Colonic mucosa (tissue), 4 donors: Measurements from ENCODE around the gene PTPRN2. TPM values are rescaled to one million over a fixed set of nuclear protein-coding genes. Genes with fewer than 3 reads are reported as not detected.

Experiments
- DNase-seq: peaks from one replicate; pipeline ENCODE4 v3.0.0-alpha.2; 2020
- H3K27ac ChIP-seq: fragments of 200-600 bp; one replicate; pipeline ENCODE4 v1.8.0; 2021
- H3K27me3 ChIP-seq: fragments of 200-600 bp; one replicate; pipeline ENCODE4 v1.8.0; 2021
- H3K36me3 ChIP-seq: fragments of 200-600 bp; one replicate; pipeline ENCODE4 v1.8.0; 2021
- H3K4me1 ChIP-seq: fragments of 200-600 bp; one replicate; pipeline ENCODE4 v1.8.0; 2021; ENCODE audit warnings: mild to moderate bottlenecking
- H3K4me3 ChIP-seq: fragments of 200-600 bp; one replicate; pipeline ENCODE4 v1.8.0; 2021
- H3K9ac ChIP-seq, 2 donors: one replicate each; pipeline ENCODE4 v1.7.0; 2013; ENCODE audit warnings: control low read depth in 2 of 2, low read depth in 2 of 2, low read length in 2 of 2
- H3K9me3 ChIP-seq: fragments of 200-600 bp; one replicate; pipeline ENCODE4 v1.8.0; 2021
- intact Hi-C: fragments of 100-400 bp; cut with DNase I; formaldehyde crosslinking; loops from one replicate; pipeline ENCODE4 v1.14.1; 2022
- total RNA-seq, 2 donors: library from RNA; stranded (reverse); fragmentation: NEBNext Ultra II Directional in 1 of 2; extraction: Animal tissue kit (Norgen Biotek cat#: 25700) in 1 of 2; gene quantifications; one replicate each; pipeline ENCODE4 v1.2.1, GENCODE V29; 2021
- TF ChIP-seq, protein P1 (sequence below): fragments of 200-600 bp; IDR thresholded peaks from one replicate; pipeline ENCODE4 v1.8.0; 2022; ENCODE audit warnings: antibody characterized with exemption, mild to moderate bottlenecking
- donor health status: healthy.
- donor health status: DM: no; HTN: no; CAD: no.
- donor health status: DM: no; HTN: no; CAD: no.

Gene PTPRN2
- total RNA-seq, 2 donors from 2014 or later: 14.7 to 21.6 TPM

DNA sequence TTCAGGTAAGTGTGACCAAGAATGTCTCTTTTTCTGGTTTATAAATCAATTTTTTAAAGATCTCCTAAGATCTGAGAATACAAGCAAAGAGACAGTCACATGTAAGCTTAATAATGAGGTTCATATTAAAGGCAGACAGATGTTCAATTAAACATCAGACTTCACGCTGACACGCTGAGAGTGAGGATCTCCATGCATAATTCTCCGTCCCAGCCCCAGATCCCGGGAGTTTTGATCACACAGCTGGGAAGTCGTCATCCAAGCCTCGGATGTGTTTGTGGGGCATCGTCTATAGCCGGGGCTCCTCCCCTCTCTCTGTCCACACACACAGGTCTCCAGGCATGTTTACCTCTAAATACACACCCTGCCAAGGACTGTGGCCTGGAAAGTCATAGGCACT is 223.2 kb downstream of the PTPRN2 start:
- Histone ChIP-seq H3K4me3 (no peak overlapping the region), H3K9me3 (no peaks in the 10 kb centered on the region), H3K36me3 (no peaks in the 10 kb centered on the region), H3K27me3 (no peaks in the 10 kb centered on the region), H3K4me1 (no peaks in the 10 kb centered on the region), H3K9ac (no peak overlapping the region), H3K27ac (no peak overlapping the region)
- DNase-seq: no peak
- intact Hi-C loops: no loop called here
- TF ChIP-seq, protein P1, sequence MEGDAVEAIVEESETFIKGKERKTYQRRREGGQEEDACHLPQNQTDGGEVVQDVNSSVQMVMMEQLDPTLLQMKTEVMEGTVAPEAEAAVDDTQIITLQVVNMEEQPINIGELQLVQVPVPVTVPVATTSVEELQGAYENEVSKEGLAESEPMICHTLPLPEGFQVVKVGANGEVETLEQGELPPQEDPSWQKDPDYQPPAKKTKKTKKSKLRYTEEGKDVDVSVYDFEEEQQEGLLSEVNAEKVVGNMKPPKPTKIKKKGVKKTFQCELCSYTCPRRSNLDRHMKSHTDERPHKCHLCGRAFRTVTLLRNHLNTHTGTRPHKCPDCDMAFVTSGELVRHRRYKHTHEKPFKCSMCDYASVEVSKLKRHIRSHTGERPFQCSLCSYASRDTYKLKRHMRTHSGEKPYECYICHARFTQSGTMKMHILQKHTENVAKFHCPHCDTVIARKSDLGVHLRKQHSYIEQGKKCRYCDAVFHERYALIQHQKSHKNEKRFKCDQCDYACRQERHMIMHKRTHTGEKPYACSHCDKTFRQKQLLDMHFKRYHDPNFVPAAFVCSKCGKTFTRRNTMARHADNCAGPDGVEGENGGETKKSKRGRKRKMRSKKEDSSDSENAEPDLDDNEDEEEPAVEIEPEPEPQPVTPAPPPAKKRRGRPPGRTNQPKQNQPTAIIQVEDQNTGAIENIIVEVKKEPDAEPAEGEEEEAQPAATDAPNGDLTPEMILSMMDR: no peak

DNA sequence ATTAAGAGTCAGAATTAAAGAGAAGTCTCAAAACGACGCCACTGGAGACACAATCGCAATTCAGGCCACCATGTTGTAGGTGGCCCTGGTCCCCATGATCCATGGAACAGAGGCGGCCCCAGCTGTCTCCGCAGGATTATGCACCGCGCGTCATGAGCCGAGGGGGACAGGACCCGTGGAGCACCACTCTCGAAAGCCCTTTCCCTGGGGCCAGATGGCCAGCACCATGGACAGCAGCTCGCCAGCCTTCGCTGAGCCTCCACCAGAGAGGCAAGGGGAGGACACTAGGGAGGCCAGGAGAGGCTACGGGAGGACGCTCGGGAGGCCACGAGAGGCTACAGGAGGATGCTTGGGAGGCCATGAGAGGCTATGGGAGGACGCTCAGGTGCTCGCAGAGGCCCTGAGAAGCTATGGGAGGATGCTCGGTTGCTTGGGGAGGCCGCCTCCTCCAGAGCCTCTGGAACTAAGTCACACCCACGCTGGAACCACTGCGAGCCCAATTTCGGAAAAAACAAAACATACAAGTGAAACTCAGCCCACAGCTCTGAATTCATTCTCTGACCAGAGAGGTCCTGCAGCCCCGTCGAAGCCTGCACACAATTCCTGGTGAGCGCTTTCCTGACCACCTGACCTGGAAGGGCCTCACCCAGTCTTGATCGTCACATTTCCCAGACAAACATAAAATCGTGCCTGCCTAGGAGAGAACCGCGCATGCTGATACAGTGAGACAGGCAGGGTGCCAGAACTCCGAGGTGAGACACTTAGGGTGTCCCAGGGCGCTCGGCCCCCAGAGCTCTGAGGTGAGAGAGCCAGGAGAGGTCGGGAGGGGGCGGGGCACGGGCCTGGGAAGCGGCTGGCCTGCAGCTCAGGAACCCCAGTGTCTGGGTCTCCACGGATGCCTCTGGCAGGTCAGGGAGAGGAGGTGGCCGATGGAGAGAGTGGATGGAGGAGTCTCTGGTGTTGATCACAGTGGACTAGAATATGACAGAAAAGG is 224.4 kb downstream of the PTPRN2 start:
- intact Hi-C loops: no loop called here
- Histone ChIP-seq H3K36me3 (no peaks in the 10 kb centered on the region), H3K9me3 (no peaks in the 10 kb centered on the region), H3K4me1 (no peaks in the 10 kb centered on the region), H3K27me3 (no peaks in the 10 kb centered on the region), H3K4me3 (no peak overlapping the region), H3K9ac (no peak overlapping the region), H3K27ac (no peak overlapping the region)
- no peak for DNase-seq
- TF ChIP-seq, protein P1: no peak

DNA sequence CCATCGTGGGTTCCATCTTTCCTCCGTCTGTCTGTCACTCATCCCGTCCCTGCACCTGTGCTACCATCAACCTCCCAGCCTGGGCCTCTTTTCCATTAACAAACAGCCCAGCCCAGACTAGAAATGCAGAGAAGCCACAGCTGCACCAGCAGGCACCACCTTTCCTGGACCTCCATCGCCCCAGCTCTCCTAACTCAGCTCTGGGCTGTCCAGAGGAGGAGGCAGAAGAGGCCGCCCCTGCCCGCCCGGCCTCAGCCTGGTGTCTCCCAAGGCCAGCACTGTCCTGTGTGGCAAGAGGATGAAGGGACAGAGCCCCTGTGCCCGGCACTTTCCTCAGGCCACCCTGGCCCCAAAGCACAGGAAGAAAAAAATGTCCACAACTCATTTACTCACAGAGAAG is 225.6 kb downstream of the PTPRN2 start:
- no peak for DNase-seq
- Histone ChIP-seq H3K4me3 (no peak overlapping the region), H3K27me3 (no peaks in the 10 kb centered on the region), H3K9me3 (no peaks in the 10 kb centered on the region), H3K4me1 (no peaks in the 10 kb centered on the region), H3K9ac (no peak overlapping the region), H3K27ac (no peak overlapping the region), H3K36me3 (no peaks in the 10 kb centered on the region)
- intact Hi-C loops: no loop called here
- TF ChIP-seq, protein P1: no peak

DNA sequence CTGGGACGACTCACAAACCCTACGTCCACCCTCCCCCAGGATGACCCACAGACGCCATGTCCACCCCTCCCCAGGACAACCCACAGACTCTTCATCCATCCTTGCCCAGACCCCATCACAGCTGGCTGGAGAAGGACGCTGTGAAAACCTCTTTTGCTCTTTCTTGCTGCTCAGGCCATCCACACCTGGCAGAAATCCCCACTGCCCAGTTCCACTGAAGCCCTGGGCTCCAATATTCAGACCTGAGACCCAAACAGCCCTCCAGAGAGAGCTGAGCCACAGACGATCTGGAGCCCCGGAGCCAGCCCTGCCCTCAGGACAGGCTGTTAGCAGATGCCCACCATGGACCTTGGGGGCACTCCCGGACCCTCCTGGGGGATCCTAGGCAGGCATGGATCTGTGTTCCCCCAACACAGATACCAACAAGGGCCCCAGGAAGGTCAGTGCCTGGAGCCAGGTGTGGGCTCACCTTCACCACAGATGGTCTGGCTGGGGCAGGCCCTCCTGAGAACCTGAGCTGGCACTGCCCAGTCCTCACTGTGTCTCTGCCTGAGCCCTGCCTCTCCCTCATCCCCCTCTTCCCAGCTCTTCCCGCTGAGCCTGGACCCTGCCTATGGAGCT is 226.2 kb downstream of the PTPRN2 start:
- TF ChIP-seq, protein P1: no peak
- no peaks in the 10 kb centered on the region for H3K9me3 ChIP-seq
- H3K4me1 ChIP-seq: no peaks in the 10 kb centered on the region
- no peaks in the 10 kb centered on the region for H3K36me3 ChIP-seq
- no peak for DNase-seq
- H3K9ac ChIP-seq: no peak overlapping the region
- H3K4me3 ChIP-seq: no peak overlapping the region
- H3K27ac ChIP-seq: no peak overlapping the region
- no peaks in the 10 kb centered on the region for H3K27me3 ChIP-seq
- intact Hi-C loops: no loop called here

DNA sequence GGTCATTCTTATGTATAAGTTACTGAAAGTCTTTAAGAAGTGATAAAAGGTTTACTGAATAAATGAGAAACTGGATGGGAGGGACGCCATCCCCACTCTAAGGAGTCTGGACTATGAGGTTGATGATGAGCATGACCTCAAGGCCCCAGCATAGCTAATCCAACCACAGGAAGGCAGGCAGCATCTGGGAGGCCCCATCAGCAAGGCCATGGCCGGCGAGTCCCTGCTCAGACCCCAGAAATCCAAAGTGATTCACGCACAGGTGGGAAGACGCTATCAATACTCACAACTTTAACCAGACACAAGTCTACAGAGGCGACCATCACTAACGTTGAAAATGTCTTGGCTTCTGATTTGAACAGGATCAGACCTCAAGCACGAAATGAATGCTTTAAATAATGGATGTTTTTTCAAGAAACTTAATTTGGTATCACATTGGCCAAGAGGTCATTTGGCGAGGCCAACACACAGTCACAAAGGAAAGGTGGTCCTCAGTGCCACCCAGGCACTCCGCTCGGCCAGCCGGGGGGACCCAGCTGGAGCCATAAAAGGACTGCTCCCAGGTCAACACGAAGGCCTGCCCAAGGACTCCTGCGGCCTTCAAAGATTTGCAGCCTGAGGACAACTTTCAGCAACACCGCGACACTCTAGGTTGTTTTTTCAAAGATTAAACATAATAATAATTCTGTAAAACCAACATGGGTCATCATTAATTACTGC is 228.5 kb downstream of the PTPRN2 start:
- intact Hi-C loops: no loop called here

More for the DNA sequence above, 228.5 kb downstream of the PTPRN2 start:
- no peak for DNase-seq
- Histone ChIP-seq H3K9ac (no peak overlapping the region), H3K27me3 (no peaks in the 10 kb centered on the region), H3K4me1 (no peaks in the 10 kb centered on the region), H3K27ac (no peak overlapping the region), H3K36me3 (no peaks in the 10 kb centered on the region), H3K9me3 (no peaks in the 10 kb centered on the region), H3K4me3 (no peak overlapping the region)
- TF ChIP-seq, protein P1: no peak
